GM12878 (cell line): ENCODE data around the gene ING4. TPM values are rescaled to one million over a fixed set of nuclear protein-coding genes. Genes with fewer than 3 reads are reported as not detected.

Experiments
- EED ChIP-seq: sonication (generic); IDR thresholded peaks from 2 replicates; pipeline ENCODE4 v1.6.1; 2016; ENCODE audit warnings: antibody characterized with exemption, low read depth
- ESRRA ChIP-seq: IDR thresholded peaks from 2 replicates; pipeline ENCODE4 v1.6.1; 2012; ENCODE audit warnings: mild to moderate bottlenecking, low read length, improper control_type of control experiment
- EZH2 ChIP-seq: IDR thresholded peaks from 2 replicates; pipeline ENCODE4 v1.6.1; 2012; ENCODE audit warnings: low read depth, mild to moderate bottlenecking, control low read depth, inconsistent platforms, low read length, borderline replicate concordance; ENCODE audit not compliant: control insufficient read depth
- GABPA ChIP-seq: IDR thresholded peaks from 2 replicates; pipeline ENCODE4 v1.6.1; 2014; ENCODE audit warnings: antibody characterized with exemption, low read depth, mild to moderate bottlenecking, inconsistent platforms
- IKZF2 ChIP-seq, 2 experiments: fragments of 450-650 bp; IDR thresholded peaks; 2 replicates each; pipeline ENCODE4 v1.6.1; 2017; ENCODE audit warnings: mild to moderate bottlenecking in 2 of 2, moderate library complexity in 2 of 2
- LARP7 ChIP-seq: fragments of 450-650 bp; IDR thresholded peaks from 2 replicates; pipeline ENCODE4 v1.6.1; 2017; ENCODE audit warnings: mild to moderate bottlenecking
- MYC ChIP-seq: IDR thresholded peaks from 2 replicates; pipeline ENCODE4 v1.6.1; 2011; ENCODE audit warnings: mild to moderate bottlenecking, low read length, moderate library complexity, inconsistent platforms; ENCODE audit not compliant: insufficient read depth, insufficient replicate concordance, insufficient read length, severe bottlenecking
- SIX5 ChIP-seq: IDR thresholded peaks from 2 replicates; pipeline ENCODE4 v1.6.1; 2011; ENCODE audit warnings: mild to moderate bottlenecking, low read depth, low read length, moderate library complexity; ENCODE audit not compliant: severe bottlenecking
- SUZ12 ChIP-seq: fragments of 200-600 bp; sonication (generic); IDR thresholded peaks from one replicate; pipeline ENCODE4 v1.6.1; 2018; ENCODE audit warnings: antibody characterized with exemption, mild to moderate bottlenecking; ENCODE audit not compliant: unreplicated experiment
- TCF12 ChIP-seq: IDR thresholded peaks from 2 replicates; pipeline ENCODE4 v1.6.1; 2011; ENCODE audit warnings: low read depth, mild to moderate bottlenecking, low read length
- polyA plus RNA-seq, 11 experiments: library from polyadenylated mRNA; depleted of rRNA in 4 of 11; unstranded in 6 of 11; stranded (reverse) in 5 of 11; fragments of >200 nt; fragmentation: Nextera tagmentation in 4 of 11; fragmentation: Illumina TruSeq in 1 of 11; extraction: Ambion mirVana in 4 of 11; extraction: Trizol in 1 of 11; gene quantifications; 1 replicate in 1 of 11; 2 replicates in 10 of 11; pipeline versions ENCODE4 v1.2.1 to v1.2.3, GENCODE V29; 2011 to 2016; ENCODE audit warnings: inconsistent platforms in 2 of 11, missing spikeins in 2 of 11, low read depth in 1 of 11
- total RNA-seq, 4 experiments: library from RNA; depleted of rRNA in 3 of 4; stranded (reverse); fragments of >200 nt in 3 of 4; fragmentation: Illumina TruSeq in 1 of 4; extraction: Trizol in 1 of 4; gene quantifications; 2 replicates each; pipeline versions ENCODE4 v1.2.1 to v1.2.3, GENCODE V29; 2013 to 2021
- TF ChIP-seq, protein P1 (sequence below), 3 experiments: IDR thresholded peaks in 2 of 3; conservative IDR thresholded peaks in 1 of 3; 2 replicates each; pipeline ENCODE4 v1.5.1; 2011; ENCODE audit warnings: low read depth in 3 of 3, low read length in 3 of 3, mild to moderate bottlenecking in 3 of 3, control low read depth in 2 of 3, moderate library complexity in 2 of 3, inconsistent platforms in 1 of 3, mixed read lengths in 1 of 3; ENCODE audit not compliant: control insufficient read depth in 2 of 3, insufficient read depth in 1 of 3; ENCODE audit errors: extremely low read depth in 1 of 3
- TF ChIP-seq, protein P2 (sequence below): fragments of 450-650 bp; IDR thresholded peaks from 2 replicates; pipeline ENCODE4 v1.6.1; 2017; ENCODE audit warnings: mild to moderate bottlenecking, low read depth, inconsistent platforms; ENCODE audit not compliant: poor library complexity, severe bottlenecking
- TF ChIP-seq, protein P3 (sequence below): fragments of 450-650 bp; IDR thresholded peaks from 2 replicates; pipeline ENCODE4 v1.6.1; 2017; ENCODE audit warnings: low read depth, mild to moderate bottlenecking, moderate library complexity
- TF ChIP-seq, protein P4 (sequence below): IDR thresholded peaks from 2 replicates; pipeline ENCODE4 v1.6.1; 2012; ENCODE audit warnings: low read length, inconsistent platforms
- TF ChIP-seq, protein P5 (sequence below): IDR thresholded peaks from 2 replicates; pipeline ENCODE4 v1.6.1; 2011; ENCODE audit warnings: low read depth, low read length, improper control_type of control experiment, borderline replicate concordance

The ING4 gene
- total and polyA plus RNA-seq, 10 of the 15 experiments (the other 5 are each of a cell fraction or from before 2014, with no cell fraction given), result 7.2 to 53.9 (median 21.8) TPM

DNA sequence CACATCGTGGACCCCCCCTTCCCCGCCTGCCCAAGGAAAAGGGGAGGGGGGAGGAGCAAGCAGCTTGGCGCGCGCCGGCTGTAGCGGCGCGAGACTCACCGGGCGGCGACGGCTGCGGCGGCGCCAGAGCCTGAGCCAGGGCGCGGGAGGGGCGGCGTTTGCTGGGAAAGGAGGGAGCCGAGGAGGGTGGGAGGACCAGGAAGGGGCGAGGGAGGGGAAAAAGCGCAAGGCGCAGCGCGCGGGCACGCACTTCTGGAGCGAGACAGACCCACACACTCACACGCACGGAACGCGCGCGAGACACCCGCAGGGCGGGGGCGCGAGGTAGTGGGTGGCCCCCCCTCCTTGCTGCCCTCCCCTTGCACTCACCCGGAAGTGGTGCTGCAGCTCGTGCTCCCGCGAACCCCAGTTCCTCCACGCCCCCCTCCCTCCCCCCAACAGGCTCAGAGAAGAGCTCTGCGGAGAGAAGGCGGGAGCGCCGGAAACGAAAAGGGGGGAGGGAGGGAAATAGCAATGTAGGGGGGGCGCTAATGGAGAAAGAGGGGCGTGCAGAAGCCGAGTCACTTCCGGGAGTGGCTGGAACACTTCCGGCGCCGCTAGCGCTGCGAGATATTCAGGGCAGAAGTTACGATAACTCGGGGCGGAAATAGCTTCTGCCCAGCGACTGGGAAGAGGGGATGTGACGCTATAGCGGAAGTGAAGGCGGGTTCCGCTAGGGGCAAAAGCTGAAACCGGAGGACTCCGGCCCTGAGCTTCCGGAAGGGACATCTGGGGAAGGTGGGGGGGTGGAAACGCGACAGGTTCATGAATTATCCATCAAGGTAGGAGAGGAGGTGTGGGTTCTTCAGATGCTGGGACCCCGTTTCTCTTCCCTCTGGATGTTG, 26.3 kb upstream of the ING4 start, which contains the start of gene ZNF384 (continued):
- TF ChIP-seq, protein P1, sequence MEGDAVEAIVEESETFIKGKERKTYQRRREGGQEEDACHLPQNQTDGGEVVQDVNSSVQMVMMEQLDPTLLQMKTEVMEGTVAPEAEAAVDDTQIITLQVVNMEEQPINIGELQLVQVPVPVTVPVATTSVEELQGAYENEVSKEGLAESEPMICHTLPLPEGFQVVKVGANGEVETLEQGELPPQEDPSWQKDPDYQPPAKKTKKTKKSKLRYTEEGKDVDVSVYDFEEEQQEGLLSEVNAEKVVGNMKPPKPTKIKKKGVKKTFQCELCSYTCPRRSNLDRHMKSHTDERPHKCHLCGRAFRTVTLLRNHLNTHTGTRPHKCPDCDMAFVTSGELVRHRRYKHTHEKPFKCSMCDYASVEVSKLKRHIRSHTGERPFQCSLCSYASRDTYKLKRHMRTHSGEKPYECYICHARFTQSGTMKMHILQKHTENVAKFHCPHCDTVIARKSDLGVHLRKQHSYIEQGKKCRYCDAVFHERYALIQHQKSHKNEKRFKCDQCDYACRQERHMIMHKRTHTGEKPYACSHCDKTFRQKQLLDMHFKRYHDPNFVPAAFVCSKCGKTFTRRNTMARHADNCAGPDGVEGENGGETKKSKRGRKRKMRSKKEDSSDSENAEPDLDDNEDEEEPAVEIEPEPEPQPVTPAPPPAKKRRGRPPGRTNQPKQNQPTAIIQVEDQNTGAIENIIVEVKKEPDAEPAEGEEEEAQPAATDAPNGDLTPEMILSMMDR (IDR thresholded peaks at IDR 0.05 in 2 of 3, conservative IDR thresholded peaks at IDR 0.05 in 1 of 3; ENCODE audit: control insufficient read depth in 2 of 3, extremely low read depth in 1 of 3, insufficient read depth in 1 of 3, low read depth in 3 of 3, low read length in 3 of 3), result 0 out of 6 replicates have a peak, but pooled peaks of 1 of the 3 experiments have one; percentile 0
- TF ChIP-seq MYC, result peak; percentile 75
- peak; percentile 99 for TF ChIP-seq GABPA
- TF ChIP-seq TCF12, result peak; percentile 44; the same call in 1 of the 2 replicates
- TF ChIP-seq, protein P2, sequence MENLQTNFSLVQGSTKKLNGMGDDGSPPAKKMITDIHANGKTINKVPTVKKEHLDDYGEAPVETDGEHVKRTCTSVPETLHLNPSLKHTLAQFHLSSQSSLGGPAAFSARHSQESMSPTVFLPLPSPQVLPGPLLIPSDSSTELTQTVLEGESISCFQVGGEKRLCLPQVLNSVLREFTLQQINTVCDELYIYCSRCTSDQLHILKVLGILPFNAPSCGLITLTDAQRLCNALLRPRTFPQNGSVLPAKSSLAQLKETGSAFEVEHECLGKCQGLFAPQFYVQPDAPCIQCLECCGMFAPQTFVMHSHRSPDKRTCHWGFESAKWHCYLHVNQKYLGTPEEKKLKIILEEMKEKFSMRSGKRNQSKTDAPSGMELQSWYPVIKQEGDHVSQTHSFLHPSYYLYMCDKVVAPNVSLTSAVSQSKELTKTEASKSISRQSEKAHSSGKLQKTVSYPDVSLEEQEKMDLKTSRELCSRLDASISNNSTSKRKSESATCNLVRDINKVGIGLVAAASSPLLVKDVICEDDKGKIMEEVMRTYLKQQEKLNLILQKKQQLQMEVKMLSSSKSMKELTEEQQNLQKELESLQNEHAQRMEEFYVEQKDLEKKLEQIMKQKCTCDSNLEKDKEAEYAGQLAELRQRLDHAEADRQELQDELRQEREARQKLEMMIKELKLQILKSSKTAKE, result peak; percentile 64
- TF ChIP-seq, protein P3, sequence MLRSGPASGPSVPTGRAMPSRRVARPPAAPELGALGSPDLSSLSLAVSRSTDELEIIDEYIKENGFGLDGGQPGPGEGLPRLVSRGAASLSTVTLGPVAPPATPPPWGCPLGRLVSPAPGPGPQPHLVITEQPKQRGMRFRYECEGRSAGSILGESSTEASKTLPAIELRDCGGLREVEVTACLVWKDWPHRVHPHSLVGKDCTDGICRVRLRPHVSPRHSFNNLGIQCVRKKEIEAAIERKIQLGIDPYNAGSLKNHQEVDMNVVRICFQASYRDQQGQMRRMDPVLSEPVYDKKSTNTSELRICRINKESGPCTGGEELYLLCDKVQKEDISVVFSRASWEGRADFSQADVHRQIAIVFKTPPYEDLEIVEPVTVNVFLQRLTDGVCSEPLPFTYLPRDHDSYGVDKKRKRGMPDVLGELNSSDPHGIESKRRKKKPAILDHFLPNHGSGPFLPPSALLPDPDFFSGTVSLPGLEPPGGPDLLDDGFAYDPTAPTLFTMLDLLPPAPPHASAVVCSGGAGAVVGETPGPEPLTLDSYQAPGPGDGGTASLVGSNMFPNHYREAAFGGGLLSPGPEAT, result peak; percentile 58; the same call in 1 of the 2 replicates
- peak; percentile 54 for TF ChIP-seq LARP7
- peak; percentile 48 for TF ChIP-seq EED
- TF ChIP-seq SUZ12, result no peak
- TF ChIP-seq, protein P4, sequence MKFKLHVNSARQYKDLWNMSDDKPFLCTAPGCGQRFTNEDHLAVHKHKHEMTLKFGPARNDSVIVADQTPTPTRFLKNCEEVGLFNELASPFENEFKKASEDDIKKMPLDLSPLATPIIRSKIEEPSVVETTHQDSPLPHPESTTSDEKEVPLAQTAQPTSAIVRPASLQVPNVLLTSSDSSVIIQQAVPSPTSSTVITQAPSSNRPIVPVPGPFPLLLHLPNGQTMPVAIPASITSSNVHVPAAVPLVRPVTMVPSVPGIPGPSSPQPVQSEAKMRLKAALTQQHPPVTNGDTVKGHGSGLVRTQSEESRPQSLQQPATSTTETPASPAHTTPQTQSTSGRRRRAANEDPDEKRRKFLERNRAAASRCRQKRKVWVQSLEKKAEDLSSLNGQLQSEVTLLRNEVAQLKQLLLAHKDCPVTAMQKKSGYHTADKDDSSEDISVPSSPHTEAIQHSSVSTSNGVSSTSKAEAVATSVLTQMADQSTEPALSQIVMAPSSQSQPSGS, result peak; percentile 23; the same call in 1 of the 2 replicates
- no peak for TF ChIP-seq ESRRA
- no peak for TF ChIP-seq EZH2
- TF ChIP-seq, protein P5, sequence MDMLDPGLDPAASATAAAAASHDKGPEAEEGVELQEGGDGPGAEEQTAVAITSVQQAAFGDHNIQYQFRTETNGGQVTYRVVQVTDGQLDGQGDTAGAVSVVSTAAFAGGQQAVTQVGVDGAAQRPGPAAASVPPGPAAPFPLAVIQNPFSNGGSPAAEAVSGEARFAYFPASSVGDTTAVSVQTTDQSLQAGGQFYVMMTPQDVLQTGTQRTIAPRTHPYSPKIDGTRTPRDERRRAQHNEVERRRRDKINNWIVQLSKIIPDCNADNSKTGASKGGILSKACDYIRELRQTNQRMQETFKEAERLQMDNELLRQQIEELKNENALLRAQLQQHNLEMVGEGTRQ, result no peak
- peak; percentile 88 for TF ChIP-seq SIX5
- TF ChIP-seq IKZF2 (IDR thresholded peaks at IDR 0.05), result peak; percentile 26 to 28
